Measurements from ENCODE around the gene ZNF414. TPM values are rescaled to one million over a fixed set of nuclear protein-coding genes. Genes with fewer than 3 reads are reported as not detected.

Gene ZNF414
- total RNA-seq, 4 donors from 2014 or later: 4.8 to 15.6 (median 7.1) TPM

- TF ChIP-seq, protein P1, sequence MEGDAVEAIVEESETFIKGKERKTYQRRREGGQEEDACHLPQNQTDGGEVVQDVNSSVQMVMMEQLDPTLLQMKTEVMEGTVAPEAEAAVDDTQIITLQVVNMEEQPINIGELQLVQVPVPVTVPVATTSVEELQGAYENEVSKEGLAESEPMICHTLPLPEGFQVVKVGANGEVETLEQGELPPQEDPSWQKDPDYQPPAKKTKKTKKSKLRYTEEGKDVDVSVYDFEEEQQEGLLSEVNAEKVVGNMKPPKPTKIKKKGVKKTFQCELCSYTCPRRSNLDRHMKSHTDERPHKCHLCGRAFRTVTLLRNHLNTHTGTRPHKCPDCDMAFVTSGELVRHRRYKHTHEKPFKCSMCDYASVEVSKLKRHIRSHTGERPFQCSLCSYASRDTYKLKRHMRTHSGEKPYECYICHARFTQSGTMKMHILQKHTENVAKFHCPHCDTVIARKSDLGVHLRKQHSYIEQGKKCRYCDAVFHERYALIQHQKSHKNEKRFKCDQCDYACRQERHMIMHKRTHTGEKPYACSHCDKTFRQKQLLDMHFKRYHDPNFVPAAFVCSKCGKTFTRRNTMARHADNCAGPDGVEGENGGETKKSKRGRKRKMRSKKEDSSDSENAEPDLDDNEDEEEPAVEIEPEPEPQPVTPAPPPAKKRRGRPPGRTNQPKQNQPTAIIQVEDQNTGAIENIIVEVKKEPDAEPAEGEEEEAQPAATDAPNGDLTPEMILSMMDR (IDR thresholded peaks at IDR 0.05; ENCODE audit: low read depth): no peak
Observed at GRCh38 chr19:8505680-8506401, 8.1 kb downstream of the ZNF414 start.

- TF ChIP-seq, protein P1 (IDR thresholded peaks at IDR 0.05; ENCODE audit: low read depth): no peak
Observed at GRCh38 chr19:8504919-8505318, 9.0 kb downstream of the ZNF414 start.

- TF ChIP-seq, protein P1 (IDR thresholded peaks at IDR 0.05; ENCODE audit: low read depth): no peak
Observed at GRCh38 chr19:8504171-8504570, 9.8 kb downstream of the ZNF414 start.

DNA sequence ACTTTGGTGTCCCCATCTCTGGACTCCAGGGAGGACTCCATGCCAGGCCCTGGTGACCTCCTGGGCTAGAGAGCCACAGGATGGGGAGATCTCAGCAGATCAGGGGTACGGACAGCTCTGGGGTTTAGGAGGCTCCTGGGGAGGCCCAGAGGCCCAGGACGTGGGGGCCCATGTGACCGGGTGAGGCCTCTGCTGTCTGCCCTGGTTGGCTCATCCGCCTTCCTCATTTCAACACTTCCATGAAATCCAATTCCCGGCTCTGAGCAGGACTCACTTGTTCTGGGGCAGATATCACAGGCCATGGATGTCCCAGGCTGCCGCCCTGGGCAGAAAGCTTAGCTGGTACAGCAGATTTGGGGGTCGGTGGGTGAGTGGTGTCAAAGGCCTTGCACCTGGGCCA is 10.5 kb downstream of the ZNF414 start:
- TF ChIP-seq, protein P1 (IDR thresholded peaks at IDR 0.05; ENCODE audit: low read depth): no peak

DNA sequence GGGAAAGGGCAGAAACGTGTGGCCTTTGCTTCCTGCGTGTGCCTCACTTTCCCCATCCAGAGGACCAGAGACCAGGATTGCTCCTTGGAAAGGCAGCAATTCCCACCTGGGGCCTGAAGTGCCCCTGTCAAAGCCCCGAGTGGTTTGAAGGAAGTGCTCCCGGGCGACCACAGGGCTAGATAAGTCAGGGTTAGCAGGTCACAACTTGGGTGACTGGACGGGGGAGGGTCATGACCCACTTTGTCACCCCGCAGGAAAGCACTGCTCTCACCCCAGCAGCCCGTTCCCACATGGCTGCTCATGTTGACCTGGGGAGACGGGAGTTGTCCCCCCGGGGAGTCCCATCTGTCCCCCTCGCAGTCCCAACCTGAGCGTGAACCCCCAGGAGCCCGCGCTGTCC is 12.0 kb downstream of the ZNF414 start:
- TF ChIP-seq, protein P1 (IDR thresholded peaks at IDR 0.05; ENCODE audit: low read depth): no peak

DNA sequence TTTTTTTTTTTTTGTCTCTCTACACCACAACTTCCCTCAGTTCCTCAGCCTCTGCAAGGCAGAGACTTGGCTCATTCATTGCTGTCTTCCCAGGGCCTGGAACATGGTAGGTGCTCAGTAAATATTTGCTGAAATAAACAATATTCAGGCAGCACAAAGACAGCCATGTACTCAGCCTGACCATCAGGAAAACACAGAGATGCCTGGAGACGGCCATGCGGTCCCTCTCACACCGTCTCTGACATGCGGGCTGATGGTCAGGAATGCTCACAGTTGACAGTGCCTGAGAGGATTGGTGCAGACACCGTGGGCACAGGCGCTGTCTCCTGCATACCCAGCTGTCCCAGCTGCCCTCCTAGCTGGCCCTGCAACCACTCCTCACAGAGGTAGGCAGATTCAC is 12.5 kb downstream of the ZNF414 start:
- TF ChIP-seq, protein P1 (IDR thresholded peaks at IDR 0.05; ENCODE audit: low read depth): no peak

DNA sequence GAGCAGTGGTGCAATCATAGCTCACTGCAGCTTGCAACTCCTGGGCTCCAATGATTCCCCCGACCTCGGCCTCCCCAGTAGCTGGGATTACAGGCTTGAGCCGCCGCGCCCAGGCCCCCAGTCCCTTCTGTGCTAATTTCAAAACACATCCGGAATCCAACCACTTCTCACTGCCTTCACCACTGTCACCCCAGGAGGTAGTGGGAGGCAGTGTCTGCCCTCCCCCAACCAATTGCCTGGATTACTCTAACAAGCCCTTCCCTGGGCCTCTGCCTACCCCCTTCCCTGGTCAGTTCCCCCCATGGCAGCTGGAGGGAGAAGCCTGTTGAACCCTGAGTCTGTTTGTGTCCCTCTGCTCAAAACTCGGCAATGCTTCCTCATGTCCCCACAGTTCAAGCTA is 13.8 kb downstream of the ZNF414 start:
- TF ChIP-seq, protein P1 (IDR thresholded peaks at IDR 0.05; ENCODE audit: low read depth): no peak
